Embryonic facial prominence (tissue), 1 donor: ENCODE results near the gene GDNF.

Experiments used
- DNase-seq: peaks from one replicate; pipeline ENCODE4 v3.0.0-alpha.2; 2016; ENCODE audit errors: extremely low spot score

GDNF gene

GRCh38 chr5:37846786-37847310 is 7.0 kb upstream of the GDNF start:
- no peak for DNase-seq

- DNase-seq: no peak
Observed at GRCh38 chr5:37844009-37844408, 4.2 kb upstream of the GDNF start.

GRCh38 chr5:37842048-37842447 is 2.2 kb upstream of the GDNF start:
- no peak for DNase-seq

- DNase-seq: no peak
Observed at GRCh38 chr5:37841203-37841602, 1.4 kb upstream of the GDNF start.

GRCh38 chr5:37840053-37841034 is 503 bp upstream of the GDNF start:
- DNase-seq: no peak

GRCh38 chr5:37838933-37839341 is 904 bp downstream of the GDNF start:
- no peak for DNase-seq

GRCh38 chr5:37838152-37838932 is 1.5 kb downstream of the GDNF start:
- no peak for DNase-seq

GRCh38 chr5:37837414-37838032 is 2.3 kb downstream of the GDNF start:
- peak; percentile 37 for DNase-seq

- no peak for DNase-seq
Observed at GRCh38 chr5:37836592-37837413, 3.0 kb downstream of the GDNF start.

- DNase-seq: no peak
Observed at GRCh38 chr5:37836235-37836591, 3.6 kb downstream of the GDNF start.

- DNase-seq: no peak
Observed at GRCh38 chr5:37835380-37835973, 4.4 kb downstream of the GDNF start.

GRCh38 chr5:37834542-37835379 is 5.1 kb downstream of the GDNF start:
- no peak for DNase-seq

GRCh38 chr5:37833990-37834389 is 5.9 kb downstream of the GDNF start:
- DNase-seq: no peak

GRCh38 chr5:37831821-37832534 is 7.9 kb downstream of the GDNF start:
- no peak for DNase-seq

- no peak for DNase-seq
Observed at GRCh38 chr5:37830348-37830747, 9.5 kb downstream of the GDNF start.

- no peak for DNase-seq
Observed at GRCh38 chr5:37825334-37825915, 14.4 kb downstream of the GDNF start.

GRCh38 chr5:37823433-37824152 is 16.2 kb downstream of the GDNF start:
- no peak for DNase-seq

- no peak for DNase-seq
Observed at GRCh38 chr5:37816883-37817282, 23.0 kb downstream of the GDNF start.
